DMS153 treated with DMSO at 0.1 percent for 48 hours (cell line): ENCODE measurements around the gene TPPP2.
A peak's percentile ranks its signal among the peaks of the same experiment; 100 is the strongest.
"Not testable (repeated sequence)": the region's sequence is repeated elsewhere in the genome, so short reads cannot be mapped to it uniquely, and the experiment has no call there.

Experiments used
- DNase-seq: peaks from one replicate; lab custom pipeline; 2025; ENCODE audit not compliant: unreplicated experiment; lab: John Stamatoyannopoulos, UW

Gene TPPP2

GRCh38 chr14:21037156-21037555 lies 7.1 kb downstream of the TPPP2 start:
- no peak for DNase-seq

GRCh38 chr14:21038441-21039422 lies 8.7 kb downstream of the TPPP2 start:
- peak; percentile 1 for DNase-seq

GRCh38 chr14:21039585-21040369 lies 9.8 kb downstream of the TPPP2 start:
- peak; percentile 15 for DNase-seq

GRCh38 chr14:21040370-21040925 lies 10.4 kb downstream of the TPPP2 start:
- DNase-seq = no peak

DNA sequence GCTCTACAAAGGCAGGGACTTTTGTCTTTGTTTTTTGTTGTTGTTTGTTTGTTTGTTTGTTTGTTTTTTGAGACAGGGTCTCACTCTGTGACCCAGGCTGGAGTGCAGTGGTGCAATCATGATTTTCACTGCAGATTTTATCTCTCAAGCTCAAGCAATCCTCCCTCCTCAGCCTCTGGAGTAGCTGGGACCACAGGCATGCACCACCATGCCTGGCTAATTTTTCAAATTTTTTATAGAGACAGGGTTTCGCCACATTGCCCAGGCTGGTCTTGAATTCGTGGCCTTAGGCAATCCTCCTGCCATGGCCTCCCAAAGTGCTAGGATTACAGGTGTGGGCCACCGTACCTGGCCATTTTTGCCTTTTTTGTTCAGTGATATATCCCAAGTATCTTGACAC lies 10.9 kb downstream of the TPPP2 start:
- DNase-seq = not testable (repeated sequence)

DNA sequence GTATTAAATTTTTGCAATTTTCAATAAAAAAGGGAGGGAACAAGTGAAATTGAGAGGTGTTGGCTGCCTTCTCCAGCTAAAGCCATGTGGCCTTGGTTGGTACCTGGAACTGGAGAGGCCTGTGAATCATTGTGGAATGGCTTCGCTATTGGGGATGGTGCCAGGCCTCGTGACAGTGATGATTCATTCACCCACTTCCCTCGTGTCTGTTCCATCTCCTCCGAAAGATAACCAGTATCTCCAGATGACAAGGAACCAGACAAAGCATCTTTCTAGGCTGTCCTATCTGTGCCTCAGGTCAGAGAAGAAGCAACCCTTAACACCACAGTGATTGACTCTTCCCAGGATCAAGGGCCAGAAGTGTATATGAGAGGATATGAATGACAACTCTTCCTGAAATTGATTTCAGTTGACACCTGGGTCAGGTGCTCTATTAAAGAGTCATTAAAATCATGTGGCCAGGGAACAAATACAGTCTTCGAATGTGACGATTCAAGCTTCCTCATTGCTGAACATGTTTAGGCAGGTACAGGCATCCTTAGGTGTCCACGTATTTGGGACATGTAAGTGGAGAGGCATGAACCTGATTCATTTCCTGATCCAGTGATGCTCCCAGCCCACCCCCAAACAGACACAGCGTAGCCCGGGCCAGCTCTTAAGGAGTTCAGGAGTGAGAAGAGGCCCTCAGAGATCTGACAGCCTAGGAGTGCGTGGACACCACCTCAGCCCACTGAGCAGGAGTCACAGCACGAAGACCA lies 11.8 kb downstream of the TPPP2 start, which contains the start of gene RNASE7:
Gene RNASE7, plus strand, starts transcription at position 687 of the 758 bp plus-strand sequence. CDS start 631 bp downstream, outside the sequence.
- DNase-seq = no peak

DNA sequence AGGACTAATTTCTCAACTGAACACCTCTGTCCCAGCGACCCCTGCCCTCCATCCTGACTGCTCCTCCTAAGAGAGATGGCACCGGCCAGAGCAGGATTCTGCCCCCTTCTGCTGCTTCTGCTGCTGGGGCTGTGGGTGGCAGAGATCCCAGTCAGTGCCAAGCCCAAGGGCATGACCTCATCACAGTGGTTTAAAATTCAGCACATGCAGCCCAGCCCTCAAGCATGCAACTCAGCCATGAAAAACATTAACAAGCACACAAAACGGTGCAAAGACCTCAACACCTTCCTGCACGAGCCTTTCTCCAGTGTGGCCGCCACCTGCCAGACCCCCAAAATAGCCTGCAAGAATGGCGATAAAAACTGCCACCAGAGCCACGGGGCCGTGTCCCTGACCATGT lies 12.9 kb downstream of the TPPP2 start:
- DNase-seq = no peak

DNA sequence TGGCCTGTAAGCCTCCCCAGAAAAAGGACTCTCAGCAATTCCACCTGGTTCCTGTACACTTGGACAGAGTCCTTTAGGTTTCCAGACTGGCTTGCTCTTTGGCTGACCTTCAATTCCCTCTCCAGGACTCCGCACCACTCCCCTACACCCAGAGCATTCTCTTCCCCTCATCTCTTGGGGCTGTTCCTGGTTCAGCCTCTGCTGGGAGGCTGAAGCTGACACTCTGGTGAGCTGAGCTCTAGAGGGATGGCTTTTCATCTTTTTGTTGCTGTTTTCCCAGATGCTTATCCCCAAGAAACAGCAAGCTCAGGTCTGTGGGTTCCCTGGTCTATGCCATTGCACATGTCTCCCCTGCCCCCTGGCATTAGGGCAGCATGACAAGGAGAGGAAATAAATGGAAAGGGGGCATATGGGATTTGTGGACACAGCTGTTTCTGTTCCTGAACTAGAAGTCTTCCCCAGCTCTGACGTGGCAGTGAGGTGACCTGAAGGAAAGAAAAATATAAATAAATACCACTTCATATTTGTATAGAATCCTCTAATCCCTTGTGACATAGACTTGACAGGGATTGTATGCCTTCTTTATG lies 13.5 kb downstream of the TPPP2 start:
- DNase-seq = no peak

DNA sequence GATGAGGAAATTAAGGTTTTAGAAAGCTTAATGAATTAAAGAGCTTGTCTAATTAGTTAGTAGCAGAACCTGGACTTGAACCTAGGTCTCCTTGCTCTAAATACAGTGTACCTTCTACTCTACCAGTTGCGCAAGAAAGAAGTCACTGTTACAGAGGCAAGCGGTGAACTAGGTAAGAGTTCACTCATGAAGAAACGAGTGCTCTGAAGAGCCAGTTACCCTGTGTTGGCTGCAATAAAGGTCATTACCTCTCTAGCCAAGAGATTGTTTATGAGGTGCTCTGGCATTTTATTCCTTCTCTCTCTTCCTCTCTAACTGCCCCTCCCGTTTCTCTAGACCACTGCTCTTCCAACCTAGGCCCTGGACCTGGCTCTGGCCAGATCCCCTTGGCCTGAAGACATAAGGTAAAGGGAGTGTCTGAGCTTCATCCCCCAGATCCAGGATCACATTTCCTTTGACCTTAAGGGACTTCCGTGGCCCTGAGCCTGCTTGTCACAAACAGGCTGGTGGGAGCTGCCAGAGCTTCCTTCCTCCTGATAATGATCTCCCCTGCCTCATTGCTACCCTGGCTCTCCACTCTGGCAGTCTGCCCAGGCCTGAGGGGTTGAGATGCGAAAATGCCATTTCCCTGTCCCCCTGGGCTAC lies 14.1 kb downstream of the TPPP2 start:
- peak; percentile 9 for DNase-seq

DNA sequence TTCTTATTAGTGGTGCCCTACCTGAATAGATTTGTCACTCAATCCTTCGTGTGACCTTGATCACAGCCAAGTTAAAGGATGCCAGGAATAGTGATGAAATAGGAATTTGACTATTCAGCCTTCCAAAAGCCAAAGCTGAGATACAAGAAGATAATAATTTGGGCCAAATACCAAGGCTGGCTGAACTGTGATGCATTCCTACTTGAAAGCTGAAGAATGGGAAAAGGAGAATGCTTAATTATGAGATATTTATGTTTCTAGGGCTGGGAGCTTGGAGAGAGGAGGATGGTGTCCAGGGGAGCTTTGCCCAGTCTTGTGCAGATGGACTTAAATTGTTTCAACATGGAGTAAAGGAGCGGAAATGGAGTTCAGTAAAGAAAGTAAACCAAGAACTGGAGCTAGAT lies 17.4 kb downstream of the TPPP2 start:
- DNase-seq = no peak

- no peak for DNase-seq
These were observed 18.6 kb downstream of the TPPP2 start for GRCh38 chr14:21048638-21049037.

- no peak for DNase-seq
These were observed 19.3 kb downstream of the TPPP2 start for GRCh38 chr14:21049271-21049673.

GRCh38 chr14:21050597-21050996 lies 20.6 kb downstream of the TPPP2 start:
- DNase-seq = no peak

DNA sequence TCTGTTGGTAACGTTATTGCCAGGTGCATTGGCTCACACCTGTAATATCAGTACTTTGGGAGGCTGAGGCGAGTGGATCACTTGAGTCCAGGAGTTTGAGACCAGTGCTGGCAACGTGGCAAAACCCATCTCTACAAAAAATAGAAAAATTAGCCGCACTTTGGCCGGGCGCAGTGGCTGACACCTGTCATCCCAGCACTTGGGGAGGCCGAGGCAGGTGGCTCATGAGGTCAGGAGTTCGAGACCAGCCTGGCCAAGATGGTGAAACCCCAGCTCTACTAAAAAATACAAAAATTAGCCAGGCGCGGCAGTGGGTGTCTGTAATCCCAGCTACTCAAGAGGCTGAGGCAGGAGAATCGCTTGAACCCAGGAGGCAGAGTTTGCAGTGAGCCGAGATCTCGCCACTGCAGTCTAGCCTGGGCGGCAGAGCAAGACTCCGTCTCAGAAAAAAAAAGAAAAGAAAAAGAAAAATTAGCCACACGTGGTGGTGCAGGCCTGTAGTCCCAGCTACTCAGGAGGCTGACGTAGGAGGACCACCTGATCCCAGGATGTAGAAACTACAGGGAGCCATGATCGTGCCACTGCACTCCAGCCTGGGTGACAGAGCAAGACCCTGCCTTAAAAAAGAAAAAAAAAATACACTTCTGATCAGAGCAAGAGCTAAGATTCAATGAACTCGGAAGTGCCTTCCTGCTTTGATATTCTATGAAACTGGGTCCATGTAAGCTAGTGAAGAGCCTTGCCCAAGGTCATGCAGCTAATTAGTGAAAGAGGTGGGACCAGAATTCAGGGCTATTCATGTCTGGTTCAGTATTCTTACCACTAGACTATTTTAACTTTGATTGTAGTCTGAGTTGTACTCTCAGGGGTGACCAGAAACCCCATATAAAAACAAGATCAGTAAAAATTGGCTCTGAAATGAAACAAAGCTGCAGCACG lies 23.4 kb downstream of the TPPP2 start:
- no peak for DNase-seq

GRCh38 chr14:21054123-21054767 lies 24.2 kb downstream of the TPPP2 start:
- DNase-seq = no peak

DNA sequence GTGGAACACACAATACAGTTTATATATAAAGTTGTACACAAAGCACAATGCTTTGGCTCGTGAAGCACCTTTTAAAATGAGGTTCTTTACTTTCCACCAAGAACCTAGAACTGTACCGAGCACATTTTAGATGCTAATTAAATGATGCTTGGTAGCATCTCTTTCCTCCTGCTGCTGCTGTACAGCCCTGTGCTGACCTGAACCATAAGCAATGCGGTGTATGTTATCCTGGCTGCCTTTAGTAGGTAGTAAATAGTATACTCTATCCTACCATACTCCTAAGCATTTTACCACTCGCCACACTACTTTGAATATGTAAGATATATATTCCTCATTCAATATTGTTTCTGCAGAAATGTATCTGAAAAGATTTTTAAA lies 24.7 kb downstream of the TPPP2 start:
- no peak for DNase-seq

DNA sequence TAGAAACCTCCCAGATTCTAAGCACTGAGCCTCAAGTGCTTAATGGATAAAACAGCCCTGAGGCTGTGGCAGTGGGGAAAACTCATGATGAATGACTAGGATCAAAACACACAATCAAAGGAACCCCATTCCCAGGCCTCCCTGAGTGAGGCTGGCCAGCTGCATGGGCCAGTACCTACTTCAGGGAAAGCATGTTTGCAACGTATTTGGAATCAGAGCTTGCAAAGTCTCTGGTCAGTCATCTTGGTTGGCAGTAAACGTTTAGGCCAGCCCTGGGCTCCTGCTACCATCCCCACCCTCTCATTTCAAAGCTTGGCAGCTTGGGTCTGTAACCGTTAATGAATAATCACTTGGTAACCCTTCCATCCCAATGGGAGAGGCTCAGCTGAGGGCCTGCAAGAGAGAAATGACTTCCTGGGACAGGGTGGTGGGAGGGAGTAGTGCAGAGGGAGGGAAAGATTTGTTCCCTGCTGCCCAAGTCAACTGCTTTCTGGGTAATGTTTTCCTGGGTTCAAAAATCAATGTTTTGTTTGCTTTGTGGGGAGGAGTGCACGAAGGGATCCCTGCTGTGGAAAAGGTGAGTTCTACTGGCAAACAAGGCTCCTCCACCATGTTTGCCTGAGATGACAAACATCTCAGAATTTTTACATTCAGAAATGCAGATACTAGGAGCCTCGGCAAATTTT lies 25.6 kb downstream of the TPPP2 start:
- no peak for DNase-seq
